Measurements from ENCODE around the gene ZDHHC7.

ZDHHC7 gene

DNA sequence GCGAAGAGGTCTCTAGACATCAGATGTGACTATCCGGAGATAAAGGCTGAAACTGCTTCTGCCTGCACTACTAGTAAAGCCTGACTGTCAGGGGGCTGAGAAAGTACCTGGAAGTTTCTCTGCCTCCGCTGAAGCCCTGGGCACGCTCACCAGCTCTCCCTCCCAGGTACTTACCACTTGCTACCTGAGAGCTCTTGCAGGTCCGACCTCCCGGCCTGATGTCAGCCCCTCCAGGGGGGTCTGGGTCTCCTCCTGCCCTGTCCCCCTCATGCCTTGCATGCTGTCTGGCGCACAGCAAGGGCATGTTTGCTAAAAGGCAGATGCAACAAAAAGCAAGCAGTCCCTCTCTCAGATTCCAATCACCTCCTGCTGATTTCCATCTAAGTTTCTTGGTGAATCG, 17.4 kb downstream of the ZDHHC7 start:
- DNase-seq (ENCODE audit: low spot score): no peak

DNA sequence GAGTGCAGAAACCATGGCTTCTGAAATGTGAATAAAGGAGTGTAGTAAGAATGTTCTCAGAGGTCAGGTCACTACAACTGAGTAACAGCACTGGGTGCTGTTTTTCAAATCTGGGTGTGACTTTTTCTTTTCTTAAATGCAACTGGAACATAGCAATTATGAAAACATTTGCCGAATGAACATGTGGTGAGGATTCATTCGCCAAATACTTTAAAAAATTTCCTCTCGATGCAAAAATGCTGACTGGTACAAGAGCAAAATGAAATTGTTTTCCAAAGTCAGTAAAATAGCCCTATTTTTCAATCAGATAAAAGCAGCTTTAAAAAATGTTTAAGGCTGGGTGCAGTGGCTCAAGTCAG, 18.6 kb downstream of the ZDHHC7 start:
- no peak for DNase-seq (ENCODE audit: low spot score)

DNA sequence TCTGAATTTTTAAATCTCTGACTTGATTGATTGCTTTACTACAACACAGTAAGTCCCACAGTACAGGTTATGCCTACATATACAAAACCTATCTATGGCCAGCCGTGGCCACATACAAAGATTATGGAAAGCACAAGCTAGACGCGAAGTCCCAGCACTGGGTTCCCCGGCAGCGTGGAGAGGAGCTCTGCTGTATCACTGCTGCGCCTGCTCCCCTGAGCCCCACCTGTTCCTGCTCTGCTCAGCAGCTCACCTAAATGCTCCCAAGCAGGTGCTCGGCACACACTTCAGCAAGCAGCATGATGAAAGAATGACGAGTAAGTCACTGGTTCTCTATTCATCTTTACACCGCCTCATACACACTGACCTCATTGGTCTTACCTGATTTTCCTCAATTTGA, 20.6 kb downstream of the ZDHHC7 start:
- DNase-seq (ENCODE audit: low spot score): no peak

DNA sequence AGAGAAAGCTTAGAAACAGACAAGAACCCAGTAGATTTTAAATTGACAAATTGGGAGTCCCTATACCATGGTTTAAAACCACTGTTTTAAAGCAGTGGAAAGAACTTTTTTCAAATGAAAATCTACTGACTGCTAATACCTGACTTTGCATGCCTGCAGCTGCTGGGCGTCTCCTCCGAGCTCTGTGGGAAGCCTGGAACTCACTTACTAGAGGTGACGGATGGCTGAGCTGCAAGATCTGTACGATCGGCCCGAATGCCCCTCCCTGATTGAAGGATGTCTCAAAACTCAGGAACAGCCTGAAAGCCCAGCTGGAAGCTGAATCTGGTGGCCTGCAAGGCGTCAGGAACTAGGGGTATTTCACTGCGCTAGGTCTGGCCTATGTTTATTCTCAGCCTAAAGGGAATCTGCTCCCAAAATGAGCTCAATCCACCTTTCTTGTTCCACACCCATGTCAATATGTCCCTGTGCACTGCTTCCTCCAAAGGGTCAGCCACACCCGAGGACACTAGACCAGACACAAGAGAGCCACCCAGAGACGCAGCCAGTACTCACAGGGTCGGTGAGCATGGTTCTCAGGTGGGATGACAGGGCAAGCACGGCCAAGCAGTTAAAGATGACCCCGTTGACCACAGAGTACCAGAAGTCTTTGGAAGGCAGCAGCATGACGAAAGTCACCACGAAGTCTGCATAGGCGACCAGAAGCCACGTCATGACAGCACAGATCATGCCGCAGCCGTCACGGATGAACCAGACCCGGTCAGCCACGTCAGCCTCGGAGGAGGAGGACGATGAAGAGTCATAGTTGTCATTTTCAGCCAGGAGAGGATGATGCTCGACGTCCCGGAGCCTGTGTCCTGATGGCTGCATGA, 21.4 kb downstream of the ZDHHC7 start:
- DNase-seq (ENCODE audit: low spot score): no peak

DNA sequence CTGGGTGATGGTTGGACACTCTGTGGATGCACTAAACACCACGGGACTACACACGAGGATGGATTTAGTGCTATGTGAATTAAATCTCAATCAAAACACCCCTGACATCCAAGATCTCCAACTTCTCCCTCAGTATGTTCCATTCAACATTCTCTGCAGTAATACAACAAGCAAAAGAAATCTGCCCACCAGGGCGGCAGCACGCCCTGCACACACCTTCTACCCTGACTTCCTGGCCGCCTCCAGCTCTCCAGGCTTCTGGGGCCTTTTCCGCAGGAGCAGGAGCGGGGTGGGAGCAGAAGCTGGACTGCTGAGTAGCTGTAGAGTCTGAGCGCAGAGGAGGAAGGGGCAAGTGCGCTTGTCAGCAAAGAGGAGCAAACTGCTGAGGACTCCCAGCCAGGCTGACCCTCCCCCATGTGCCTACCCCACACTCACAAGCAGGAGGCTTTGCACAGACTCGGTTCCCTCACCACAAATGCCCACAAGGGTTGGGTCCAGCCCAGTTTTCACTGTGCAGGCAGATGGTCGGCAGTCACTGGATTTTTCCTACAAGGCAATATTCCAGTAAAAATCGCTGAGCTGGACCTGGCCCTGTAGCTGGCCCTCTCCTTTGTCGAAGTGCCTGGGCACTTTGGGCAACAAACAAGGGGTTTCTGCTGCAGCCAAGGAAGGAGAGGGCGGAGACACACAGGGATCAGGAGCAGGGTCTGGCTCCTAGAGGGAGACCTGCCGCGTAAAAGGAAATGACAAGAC, 22.8 kb downstream of the ZDHHC7 start:
- DNase-seq (ENCODE audit: low spot score): no peak

DNA sequence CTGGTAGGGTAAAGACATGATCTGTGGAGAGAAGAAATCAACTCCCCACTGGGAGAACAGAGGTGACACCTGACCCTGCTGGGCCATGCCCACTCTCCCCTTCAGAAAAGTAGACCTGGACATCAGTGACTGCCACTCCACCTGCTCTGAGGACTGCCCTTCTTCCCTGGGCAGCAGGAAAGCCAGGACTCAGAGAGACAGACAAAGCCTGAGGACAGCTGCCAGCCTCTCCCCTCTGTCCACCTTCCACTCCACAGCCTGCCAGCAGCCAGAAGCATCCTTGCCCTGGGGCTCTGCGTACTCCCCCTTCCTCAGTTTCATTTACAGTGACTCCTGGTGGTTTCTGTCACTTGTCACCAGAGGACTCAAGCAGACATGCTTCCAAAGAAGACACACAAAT, 24.5 kb downstream of the ZDHHC7 start:
- no peak for DNase-seq (ENCODE audit: low spot score)

DNA sequence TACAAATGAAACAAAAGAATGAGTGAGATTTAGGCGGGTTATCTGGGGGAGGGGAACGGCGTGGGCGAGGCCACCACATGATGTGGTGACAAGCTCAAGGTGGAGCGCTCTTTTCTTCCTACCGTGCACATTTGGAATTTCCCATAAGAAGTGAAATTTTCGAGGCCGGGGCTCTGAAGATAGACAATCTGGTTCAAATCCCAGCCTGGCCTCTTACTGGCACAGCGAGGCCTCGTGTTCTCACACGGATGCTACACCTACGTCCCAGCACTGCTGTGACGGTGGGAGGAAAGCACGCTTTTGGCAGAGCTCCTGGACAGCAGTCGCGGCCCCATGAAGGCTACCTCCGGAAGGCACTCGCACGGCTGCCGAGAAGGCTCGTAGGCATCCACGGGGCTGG, 25.2 kb downstream of the ZDHHC7 start:
- DNase-seq (ENCODE audit: low spot score): no peak

DNA sequence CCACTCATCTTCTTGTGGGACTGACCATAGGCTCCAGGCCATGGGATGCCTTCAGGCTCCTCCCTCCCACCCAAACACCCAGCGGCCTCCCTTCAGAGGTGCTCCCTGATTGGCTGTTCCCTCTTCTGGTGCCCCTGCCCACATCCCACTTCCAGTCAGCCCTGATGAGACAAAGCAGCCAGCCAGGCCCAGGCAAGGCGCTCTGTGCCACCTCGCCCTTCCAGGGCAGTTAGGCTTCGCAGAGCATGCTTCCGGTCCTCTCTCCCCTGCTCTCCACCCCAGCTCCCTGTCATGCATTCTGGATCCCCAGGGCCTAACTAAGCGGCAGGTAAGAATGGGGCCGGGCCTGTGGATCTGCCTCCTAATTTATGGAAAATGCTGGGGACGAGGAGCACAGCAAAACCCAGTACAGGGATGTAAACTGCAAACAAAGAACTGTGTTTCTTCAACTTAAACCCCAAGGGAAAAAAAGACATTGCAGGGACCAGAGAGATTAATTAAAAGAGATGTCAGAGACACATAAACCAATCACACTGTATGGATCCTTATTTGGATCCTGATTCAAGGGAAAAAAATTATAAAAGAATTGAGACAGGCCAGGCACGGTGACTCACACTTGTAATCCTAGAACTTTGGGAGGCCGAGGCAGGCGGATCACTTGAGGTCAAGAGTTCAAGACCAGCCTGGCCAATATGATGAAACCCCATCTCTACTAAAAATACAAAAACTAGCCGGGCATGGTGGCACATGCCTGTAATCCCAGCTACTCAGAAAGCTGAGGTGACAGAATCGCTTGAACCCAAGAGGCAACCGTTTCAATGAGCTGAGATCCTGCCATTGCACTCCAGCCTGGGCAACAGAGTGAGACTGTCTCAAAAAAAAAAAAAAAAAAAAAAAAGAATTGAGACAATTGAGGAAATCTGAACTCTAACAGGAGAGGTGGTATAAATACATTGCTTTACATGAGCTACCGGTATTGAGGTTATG, 26.0 kb downstream of the ZDHHC7 start:
- DNase-seq (ENCODE audit: low spot score): no peak

DNA sequence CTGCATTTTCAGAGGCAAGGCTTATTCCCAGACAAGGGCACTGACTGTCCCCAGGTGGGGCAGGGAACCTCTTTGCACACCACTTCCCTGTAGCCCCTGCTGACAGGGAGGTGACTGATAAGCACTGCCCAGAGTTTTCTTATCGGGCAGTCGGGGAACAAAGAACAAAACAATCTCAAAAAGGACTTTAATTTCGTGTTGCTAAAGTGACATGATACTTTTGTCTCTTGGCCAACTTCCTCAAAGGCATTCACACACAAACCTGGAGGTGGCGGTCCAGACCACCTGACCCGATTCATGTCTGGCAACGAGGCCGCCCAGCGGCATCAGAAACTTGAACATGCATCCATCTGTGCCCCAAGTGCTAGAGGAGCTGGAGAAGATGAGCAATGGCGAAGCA, 28.9 kb downstream of the ZDHHC7 start:
- DNase-seq (ENCODE audit: low spot score): no peak

DNA sequence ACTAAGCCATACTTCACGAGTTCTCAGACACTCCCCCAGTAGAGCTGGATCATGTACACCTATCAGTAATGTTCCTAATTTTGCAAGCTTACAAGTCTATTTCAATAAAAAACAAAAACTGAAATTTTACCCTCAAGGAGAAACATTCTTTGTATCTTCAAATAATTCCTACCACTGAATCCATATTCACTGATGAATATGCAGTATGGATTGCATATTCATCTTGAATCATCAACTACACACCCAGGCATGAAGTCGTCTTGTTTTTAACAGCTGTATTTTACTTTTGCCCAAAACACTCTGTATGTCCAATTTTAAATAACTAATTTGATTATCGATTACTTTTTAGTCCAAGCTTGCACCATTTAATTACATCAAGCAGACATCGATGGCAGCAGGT, 31.8 kb downstream of the ZDHHC7 start:
- DNase-seq (ENCODE audit: low spot score): no peak

DNA sequence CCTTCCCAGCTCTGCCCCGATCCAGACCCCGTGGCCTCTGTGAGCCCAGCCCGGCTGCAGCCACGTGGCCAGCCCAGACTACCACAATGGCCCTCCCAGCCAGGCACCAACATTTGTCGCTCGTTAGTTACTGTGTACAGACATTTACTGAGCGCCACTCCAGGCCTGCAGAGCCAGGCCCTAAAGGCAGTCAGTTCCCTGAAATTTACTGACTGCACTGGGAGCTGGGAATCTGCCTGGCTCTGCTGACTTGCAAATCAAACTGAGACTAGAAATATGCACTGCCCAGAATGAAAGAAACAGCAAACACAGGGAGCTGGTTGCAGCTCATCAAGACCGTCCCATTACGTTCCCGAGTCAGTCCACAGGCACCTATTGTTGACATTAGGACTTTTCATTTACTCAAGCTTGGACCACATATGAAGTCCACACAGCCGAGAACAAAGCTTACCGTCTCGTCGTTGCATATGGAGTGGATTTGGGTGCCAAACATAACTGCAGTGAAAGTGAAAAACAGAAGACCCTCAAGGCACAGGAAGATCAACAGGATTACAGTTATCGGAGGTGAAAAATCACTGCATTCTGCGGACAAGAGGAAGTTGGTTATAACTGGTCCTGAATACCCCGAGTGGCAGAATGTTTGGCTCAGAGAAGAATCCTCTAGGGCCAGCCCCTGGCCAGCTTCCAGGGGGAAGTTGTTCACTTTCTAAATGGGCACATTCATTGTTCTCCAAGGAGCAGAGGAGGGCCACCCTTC, 34.5 kb downstream of the ZDHHC7 start:
- no peak for DNase-seq (ENCODE audit: low spot score)

DNA sequence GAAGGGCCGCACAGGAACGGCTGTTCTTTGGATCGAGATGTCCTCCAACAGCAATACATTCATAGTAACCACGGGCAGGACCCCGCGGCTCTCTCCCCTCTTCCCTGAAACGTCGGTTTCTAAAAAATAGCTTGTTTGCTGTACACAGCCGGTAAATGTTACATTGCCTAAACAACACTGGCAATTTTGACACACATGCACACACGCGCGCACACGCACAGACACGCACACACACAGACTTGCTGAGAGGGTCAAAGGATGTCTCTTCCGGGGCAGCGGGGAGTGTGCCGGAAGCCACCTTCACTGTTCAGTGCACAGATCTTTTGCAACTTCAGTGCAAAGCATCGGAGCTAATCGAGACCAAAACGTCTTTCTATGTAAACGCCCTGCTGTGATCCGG, 35.8 kb downstream of the ZDHHC7 start:
- no peak for DNase-seq (ENCODE audit: low spot score)

DNA sequence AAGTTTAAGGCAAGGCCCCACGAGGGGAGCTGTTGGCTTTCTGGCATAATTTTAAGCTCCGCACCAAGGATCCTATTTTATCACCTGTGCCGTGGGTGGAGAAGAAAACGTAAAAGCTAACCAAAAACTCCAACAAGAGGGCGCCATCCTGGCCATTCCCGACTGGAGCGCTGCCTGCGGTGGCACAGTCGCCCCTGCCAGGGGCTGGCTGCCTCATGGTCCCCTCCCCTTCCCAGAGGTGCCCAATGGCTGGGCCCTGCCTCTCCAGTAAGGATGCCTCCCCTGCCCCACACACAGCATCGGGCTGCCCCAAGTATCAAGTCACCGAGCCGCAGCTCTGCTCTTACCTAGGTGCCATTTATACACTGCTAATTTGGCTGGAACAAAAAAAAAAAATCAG, 36.3 kb downstream of the ZDHHC7 start:
- no peak for DNase-seq (ENCODE audit: low spot score)

DNA sequence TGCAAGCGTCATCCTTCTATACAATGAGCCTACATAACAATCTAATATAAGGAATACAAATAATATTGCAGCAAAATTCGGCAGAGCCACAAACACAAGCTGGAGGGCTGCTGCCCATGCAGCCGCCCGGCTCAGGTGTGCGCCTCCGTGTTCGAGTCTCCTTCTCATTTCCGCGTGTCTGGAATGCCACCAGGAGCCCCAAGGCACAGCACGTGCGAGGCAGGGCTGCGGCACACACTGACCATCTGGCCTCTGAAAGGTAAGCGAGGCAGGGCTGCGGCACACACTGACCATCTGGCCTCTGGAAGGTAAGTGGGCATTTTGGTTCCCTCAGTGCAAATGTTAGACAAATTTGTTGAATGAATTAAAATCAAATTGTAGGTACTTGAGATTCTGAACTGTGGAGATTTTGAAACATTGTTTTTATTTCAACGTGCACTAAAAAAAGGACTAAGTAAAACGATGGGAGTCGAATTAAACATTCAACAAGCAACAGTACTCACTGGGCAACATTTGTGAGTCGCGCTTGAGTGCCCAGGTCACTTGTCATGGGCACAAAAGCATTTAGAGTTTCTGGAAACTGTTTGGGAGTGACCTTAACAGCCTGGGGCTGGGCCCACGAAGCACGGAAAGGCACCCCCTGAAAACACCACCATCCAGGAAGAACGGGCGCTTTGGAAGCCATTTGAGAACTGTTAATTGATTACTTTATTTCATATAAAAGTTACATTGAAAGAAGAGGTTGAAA, 37.4 kb downstream of the ZDHHC7 start:
- no peak for DNase-seq (ENCODE audit: low spot score)

DNA sequence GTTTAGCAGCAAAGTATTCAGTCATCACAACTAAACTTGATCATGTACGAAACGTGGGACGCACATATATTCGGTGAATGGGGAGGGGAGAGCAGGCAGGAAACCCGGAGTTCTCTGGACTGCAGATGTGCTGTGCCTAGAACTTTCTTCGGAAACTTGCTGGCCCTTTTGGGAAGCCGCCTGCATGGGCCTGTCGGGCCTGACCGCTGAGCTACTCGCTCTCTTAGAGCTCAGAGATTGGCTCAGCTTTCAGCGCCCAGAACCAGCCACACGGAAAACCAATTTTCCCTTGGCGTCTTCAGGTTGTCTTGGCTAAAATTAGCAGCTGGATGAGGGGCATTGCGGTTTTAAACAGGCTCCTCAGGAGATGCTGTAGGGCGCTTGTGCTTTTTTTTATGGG, 38.1 kb downstream of the ZDHHC7 start:
- DNase-seq (ENCODE audit: low spot score): no peak

DNA sequence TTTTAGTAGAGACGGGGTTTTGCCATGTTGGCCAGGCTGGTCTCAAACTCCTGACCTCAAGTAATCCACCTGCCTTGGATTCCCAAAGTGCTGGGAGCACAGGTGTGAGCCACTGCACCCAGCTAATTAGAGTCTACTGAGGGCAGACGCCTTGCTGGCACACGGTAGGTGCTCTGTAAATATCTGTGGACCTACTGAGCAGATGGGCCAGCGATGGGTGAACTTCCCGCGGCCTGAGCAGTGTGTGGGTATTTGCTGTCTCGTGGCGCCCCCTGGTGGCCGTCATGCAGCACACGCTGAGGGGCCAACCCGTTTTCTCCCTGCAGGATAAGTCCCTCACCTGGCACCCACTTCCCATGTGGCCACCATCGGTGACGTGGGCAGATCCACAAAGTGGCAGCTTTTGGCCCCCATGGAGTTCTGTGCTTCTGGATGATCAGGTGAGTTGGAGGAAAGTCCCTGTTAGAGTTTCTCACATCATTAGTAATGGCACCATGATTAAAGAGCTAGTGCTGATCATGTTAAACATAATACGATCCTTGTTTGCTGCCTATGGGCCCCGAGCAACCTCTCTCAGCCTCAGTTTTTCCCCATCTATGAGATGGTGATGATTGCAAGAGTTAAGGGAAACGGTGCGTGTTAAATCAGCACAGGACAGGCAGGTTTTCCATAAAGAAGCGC, 40.7 kb downstream of the ZDHHC7 start:
- DNase-seq (ENCODE audit: low spot score): peak; percentile 88

DNA sequence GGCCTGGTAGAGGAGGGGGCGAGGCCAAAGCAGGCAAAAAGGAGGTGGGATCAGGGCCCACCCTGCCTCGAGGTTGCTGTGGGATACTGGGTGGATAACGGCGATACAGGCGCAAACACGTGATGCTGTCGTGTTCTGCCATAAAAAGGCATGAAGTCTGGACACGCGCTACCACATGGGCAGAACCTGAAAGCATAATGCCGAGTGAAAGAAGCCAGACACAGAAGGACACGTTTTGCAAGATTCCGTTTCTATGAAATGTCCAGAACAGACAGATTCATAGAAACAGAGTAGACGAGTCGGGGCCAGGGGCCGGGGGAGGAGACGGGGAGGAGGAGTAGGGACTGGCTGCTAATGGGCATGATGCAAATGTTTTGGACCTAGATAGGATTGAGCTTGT, 43.5 kb downstream of the ZDHHC7 start:
- no peak for DNase-seq (ENCODE audit: low spot score)

DNA sequence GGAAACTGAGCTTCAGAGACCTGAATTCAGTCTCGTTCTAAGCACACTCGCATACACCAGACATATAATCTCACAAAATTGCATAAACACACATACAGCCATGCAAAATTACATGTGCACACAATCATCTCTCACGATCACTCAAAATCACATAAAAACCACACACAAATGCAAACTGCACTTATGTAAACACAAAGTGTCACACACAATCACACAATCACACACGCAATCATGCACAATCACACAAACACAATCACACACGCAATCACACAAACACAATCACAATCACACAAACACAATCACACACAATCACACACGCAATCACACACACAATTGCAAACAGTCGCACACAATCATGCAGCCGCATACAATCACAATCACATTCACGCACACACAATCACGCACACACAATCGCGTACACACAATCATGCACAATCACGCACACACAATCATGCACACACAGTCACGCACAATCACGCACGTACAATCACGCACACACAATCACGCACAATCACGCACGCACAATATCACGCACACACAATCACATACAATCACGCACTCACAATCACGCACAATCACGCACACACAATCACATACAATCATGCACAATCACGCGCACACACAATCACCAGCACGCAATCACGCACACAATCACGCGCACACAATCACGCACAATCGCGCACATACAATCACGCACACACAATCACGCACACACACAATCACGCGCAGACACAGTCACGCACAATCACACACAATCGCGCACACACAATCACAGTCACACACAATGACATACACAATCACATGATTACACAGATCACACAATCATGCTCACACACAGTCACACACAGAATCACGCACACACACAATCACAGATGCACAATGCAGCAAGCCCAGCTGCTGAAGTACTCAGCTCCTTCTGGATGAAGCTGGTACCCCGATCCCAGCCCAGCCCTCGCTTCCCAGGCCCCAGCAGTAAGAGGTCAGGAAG, 45.6 kb downstream of the ZDHHC7 start:
- no peak for DNase-seq (ENCODE audit: low spot score)
